ENCODE measurements around the gene LRMDA.
"Not testable (repeated sequence)": the region's sequence is repeated elsewhere in the genome, so short reads cannot be mapped to it uniquely, and the experiment has no call there.

Gene LRMDA

DNA sequence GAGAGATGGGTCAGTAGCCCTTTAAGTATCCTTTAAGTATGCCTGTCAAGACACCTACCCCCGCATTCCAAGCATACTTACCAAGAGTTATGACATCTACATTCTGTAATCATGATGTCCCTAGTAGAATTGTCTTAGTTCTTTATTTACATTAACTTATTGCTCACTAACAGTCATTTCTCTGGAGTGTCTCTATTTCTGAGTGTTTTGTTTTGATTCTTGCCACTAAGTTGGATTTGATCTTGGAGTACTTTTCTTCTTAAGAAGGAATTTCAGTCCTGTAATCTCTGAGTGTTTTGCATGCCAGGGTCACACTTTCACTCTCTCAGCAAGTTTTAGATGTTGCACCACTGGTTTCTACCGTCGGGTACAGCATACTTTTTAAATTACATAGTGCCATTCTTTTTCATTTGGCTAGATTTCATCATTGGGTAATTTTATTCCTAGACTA is 1152.3 kb downstream of the LRMDA start:
- Mint-ChIP-seq H3K4me3 (peak overlapping the region in 1 of 3 experiments; percentile 6), H3K36me3 (ENCODE audit: low read depth) (no peaks in the 10 kb centered on the region), H3K27me3 (ENCODE audit: low read depth) (no peaks in the 10 kb centered on the region), H3K9me3 (peaks cover 2% of the 10 kb centered on the region), H3K4me1 (peaks cover 27% of the 10 kb centered on the region), H3K27ac (peak overlapping the region; percentile 83 to 92 (median 87))
- TF ChIP-seq, protein P1, sequence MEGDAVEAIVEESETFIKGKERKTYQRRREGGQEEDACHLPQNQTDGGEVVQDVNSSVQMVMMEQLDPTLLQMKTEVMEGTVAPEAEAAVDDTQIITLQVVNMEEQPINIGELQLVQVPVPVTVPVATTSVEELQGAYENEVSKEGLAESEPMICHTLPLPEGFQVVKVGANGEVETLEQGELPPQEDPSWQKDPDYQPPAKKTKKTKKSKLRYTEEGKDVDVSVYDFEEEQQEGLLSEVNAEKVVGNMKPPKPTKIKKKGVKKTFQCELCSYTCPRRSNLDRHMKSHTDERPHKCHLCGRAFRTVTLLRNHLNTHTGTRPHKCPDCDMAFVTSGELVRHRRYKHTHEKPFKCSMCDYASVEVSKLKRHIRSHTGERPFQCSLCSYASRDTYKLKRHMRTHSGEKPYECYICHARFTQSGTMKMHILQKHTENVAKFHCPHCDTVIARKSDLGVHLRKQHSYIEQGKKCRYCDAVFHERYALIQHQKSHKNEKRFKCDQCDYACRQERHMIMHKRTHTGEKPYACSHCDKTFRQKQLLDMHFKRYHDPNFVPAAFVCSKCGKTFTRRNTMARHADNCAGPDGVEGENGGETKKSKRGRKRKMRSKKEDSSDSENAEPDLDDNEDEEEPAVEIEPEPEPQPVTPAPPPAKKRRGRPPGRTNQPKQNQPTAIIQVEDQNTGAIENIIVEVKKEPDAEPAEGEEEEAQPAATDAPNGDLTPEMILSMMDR (IDR thresholded peaks at IDR 0.05; ENCODE audit: unreplicated experiment in 3 of 3): no peak

- H3K27me3 Mint-ChIP-seq (ENCODE audit: low read depth); H3K9me3 Mint-ChIP-seq; H3K4me3 Mint-ChIP-seq; H3K36me3 Mint-ChIP-seq (ENCODE audit: low read depth): not testable (repeated sequence)
- H3K4me1 Mint-ChIP-seq: peaks cover 27% of the 10 kb centered on the region
- H3K27ac Mint-ChIP-seq: peak overlapping the region in 1 of 3 experiments; percentile 87
Observed at GRCh38 chr10:76584466-76584865, 1153.0 kb downstream of the LRMDA start.
